Esophagus (tissue), 2 donors: Measurements from ENCODE around the gene FGR. TPM values are rescaled to one million over a fixed set of nuclear protein-coding genes. Genes with fewer than 3 reads are reported as not detected.

Experiments used
- H3K27ac ChIP-seq, 2 donors: one replicate each; pipeline ENCODE4 v1.5.1; 2013; ENCODE audit warnings: low read depth in 2 of 2, mild to moderate bottlenecking in 2 of 2, inconsistent platforms in 1 of 2, low read length in 1 of 2, moderate library complexity in 1 of 2
- H3K27me3 ChIP-seq, 2 donors: one replicate each; pipeline ENCODE4 v1.6.1; 2013; ENCODE audit warnings: low read length in 2 of 2, control low read depth in 1 of 2, mild to moderate bottlenecking in 1 of 2; ENCODE audit not compliant: insufficient read depth in 2 of 2, control insufficient read depth in 1 of 2
- H3K36me3 ChIP-seq, 2 donors: one replicate each; pipeline ENCODE4 v1.6.1; 2013; ENCODE audit warnings: low read length in 1 of 2; ENCODE audit not compliant: control insufficient read depth in 2 of 2, insufficient read depth in 2 of 2
- H3K4me1 ChIP-seq, 2 donors: one replicate each; pipeline ENCODE4 v1.6.1; 2013; ENCODE audit warnings: low read length in 1 of 2; ENCODE audit not compliant: control insufficient read depth in 2 of 2, insufficient read depth in 2 of 2
- H3K4me3 ChIP-seq, 2 donors: one replicate each; pipeline ENCODE4 v1.5.1; 2013; ENCODE audit warnings: low read length in 2 of 2, mild to moderate bottlenecking in 2 of 2, low read depth in 1 of 2, moderate library complexity in 1 of 2
- H3K9me3 ChIP-seq, 2 donors: one replicate each; pipeline ENCODE4 v1.6.1; 2013; ENCODE audit warnings: mild to moderate bottlenecking in 2 of 2, low read depth in 1 of 2, low read length in 1 of 2, moderate library complexity in 1 of 2; ENCODE audit not compliant: control insufficient read depth in 2 of 2, insufficient read depth in 1 of 2
- WGBS, 2 donors: extraction: QIAGEN DNeasy Blood & Tissue Kit; methylation state at CpG; one replicate each; pipeline ENCODE4 v1.1.7; 2013; 5-methylcytosine and 5-hydroxymethylcytosine counted together
- polyA plus RNA-seq, 2 donors: library from polyadenylated mRNA; stranded (reverse); fragments of 200-250 nt; gene quantifications; one replicate each; pipeline ENCODE4 v1.2.3, GENCODE V29; 2013
- donor health status: healthy with polysubstance abuse.
- donor health status: Bipolar disorder and iron deficiency.

The FGR gene
- polyA plus RNA-seq, 2 donors: 3.4 to 3.6 TPM

GRCh38 chr1:27638805-27639204 is 3.8 kb upstream of the FGR start:
- no peaks in the 10 kb centered on the region for H3K9me3 ChIP-seq
- H3K4me3 ChIP-seq: no peak overlapping the region
- no peaks in the 10 kb centered on the region for H3K27me3 ChIP-seq
- no peak overlapping the region for H3K27ac ChIP-seq
- peaks cover 0 to 4% of the 10 kb centered on the region in 2 donors for H3K4me1 ChIP-seq
- WGBS, 2 donors: 93 to 100% methylated on average over 2 of the region's 2 CpGs
- H3K36me3 ChIP-seq: no peaks in the 10 kb centered on the region

- Histone ChIP-seq H3K27me3 (no peaks in the 10 kb centered on the region), H3K9me3 (no peaks in the 10 kb centered on the region), H3K36me3 (no peaks in the 10 kb centered on the region), H3K4me3 (no peak overlapping the region), H3K4me1 (peaks cover 0 to 7% of the 10 kb centered on the region in 2 donors), H3K27ac (no peak overlapping the region)
- WGBS, 2 donors: 72 to 85% methylated on average over 5 of the region's 5 CpGs
These were observed 3.2 kb upstream of the FGR start for GRCh38 chr1:27638047-27638734.

GRCh38 chr1:27635396-27636142 is 584 bp upstream of the FGR start:
- H3K27me3 ChIP-seq: no peaks in the 10 kb centered on the region
- WGBS, 2 donors: 91 to 92% methylated on average over 11 of the region's 11 CpGs
- no peaks in the 10 kb centered on the region for H3K36me3 ChIP-seq
- H3K9me3 ChIP-seq: no peaks in the 10 kb centered on the region
- peak overlapping the region in 1 of 2 donors; percentile 47 for H3K27ac ChIP-seq
- H3K4me3 ChIP-seq: no peak overlapping the region
- peaks cover 0 to 11% of the 10 kb centered on the region in 2 donors for H3K4me1 ChIP-seq

- Histone ChIP-seq H3K4me3 (peak overlapping the region; percentile 37 to 40), H3K36me3 (no peaks in the 10 kb centered on the region), H3K27ac (peak overlapping the region; percentile 55 to 64), H3K27me3 (no peaks in the 10 kb centered on the region), H3K4me1 (peaks cover 0 to 11% of the 10 kb centered on the region in 2 donors), H3K9me3 (no peaks in the 10 kb centered on the region)
- WGBS, 2 donors: 9% methylated on average over 37 to 63 of the region's 63 CpGs
These were observed 604 bp downstream of the FGR start for GRCh38 chr1:27634177-27634984.

- Histone ChIP-seq H3K27ac (peak overlapping the region; percentile 55 to 64), H3K27me3 (no peaks in the 10 kb centered on the region), H3K4me1 (peaks cover 0 to 11% of the 10 kb centered on the region in 2 donors), H3K4me3 (peak overlapping the region; percentile 37 to 40), H3K36me3 (no peaks in the 10 kb centered on the region), H3K9me3 (no peaks in the 10 kb centered on the region)
- 29% methylated on average over 16 to 17 of the region's 17 CpGs for WGBS, 2 donors
These were observed 1.3 kb downstream of the FGR start for GRCh38 chr1:27633640-27634176.

GRCh38 chr1:27633298-27633610 is 1.7 kb downstream of the FGR start:
- H3K27me3 ChIP-seq: no peaks in the 10 kb centered on the region
- WGBS, 2 donors: 82 to 96% methylated on average over 5 of the region's 5 CpGs
- H3K36me3 ChIP-seq: no peaks in the 10 kb centered on the region
- H3K4me1 ChIP-seq: peaks cover 0 to 11% of the 10 kb centered on the region in 2 donors
- no peak overlapping the region for H3K4me3 ChIP-seq
- H3K27ac ChIP-seq: peak overlapping the region in 1 of 2 donors; percentile 34
- H3K9me3 ChIP-seq: no peaks in the 10 kb centered on the region

- Histone ChIP-seq H3K4me3 (no peak overlapping the region), H3K9me3 (no peaks in the 10 kb centered on the region), H3K27me3 (no peaks in the 10 kb centered on the region), H3K27ac (peak overlapping the region; percentile 7 to 34), H3K36me3 (no peaks in the 10 kb centered on the region), H3K4me1 (peaks cover 0 to 11% of the 10 kb centered on the region in 2 donors)
- 62 to 75% methylated on average over 13 to 14 of the region's 14 CpGs for WGBS, 2 donors
These were observed 2.3 kb downstream of the FGR start for GRCh38 chr1:27632387-27633297.

GRCh38 chr1:27630859-27631491 is 4.0 kb downstream of the FGR start:
- no peaks in the 10 kb centered on the region for H3K9me3 ChIP-seq
- H3K4me3 ChIP-seq: no peak overlapping the region
- 42 to 62% methylated on average over 5 of the region's 5 CpGs for WGBS, 2 donors
- H3K27ac ChIP-seq: peak overlapping the region; percentile 57 to 68
- H3K4me1 ChIP-seq: peaks cover 0 to 9% of the 10 kb centered on the region in 2 donors
- H3K27me3 ChIP-seq: no peaks in the 10 kb centered on the region
- H3K36me3 ChIP-seq: no peaks in the 10 kb centered on the region
